AG09309 (cell line): Measurements from ENCODE around the gene CBLIF.
A peak's percentile ranks its signal among the peaks of the same experiment; 100 is the strongest.

ENCODE experiments used
- DNase-seq: peaks from one replicate; pipeline ENCODE4 v3.0.0-alpha.2; 2010; ENCODE audit warnings: low read depth
- H3K4me3 ChIP-seq: 2 replicates; pipeline ENCODE4 v1.5.1; 2011; ENCODE audit warnings: mild to moderate bottlenecking, low read depth, low read length, moderate library complexity; ENCODE audit not compliant: control insufficient read depth
- TF ChIP-seq, protein P1 (sequence below): IDR thresholded peaks from 2 replicates; pipeline ENCODE4 v1.5.1; 2011; ENCODE audit warnings: mild to moderate bottlenecking, low read depth, low read length, inconsistent platforms; ENCODE audit not compliant: insufficient read depth, control insufficient read depth; ENCODE audit errors: missing control alignments

Gene CBLIF

DNA sequence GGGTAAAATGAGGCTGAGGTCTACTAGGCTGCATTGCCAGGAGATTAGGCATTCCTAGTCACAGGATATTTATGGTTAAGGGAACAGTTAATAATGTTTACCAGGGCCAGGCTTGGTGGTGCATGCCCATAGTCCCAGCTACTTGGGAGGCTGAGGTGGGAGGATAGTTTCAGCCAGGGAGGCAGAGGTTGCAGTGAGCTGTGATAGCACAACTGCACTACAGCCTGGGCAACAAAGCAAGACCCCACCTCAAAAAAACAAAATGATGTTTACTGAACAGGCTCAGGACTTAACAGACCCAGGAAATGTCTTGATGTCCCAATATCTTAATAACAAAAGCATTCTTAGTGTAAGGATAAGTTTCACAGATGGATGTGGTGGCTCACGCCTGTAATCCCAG is 31.9 kb downstream of the CBLIF start:
- no peak overlapping the region for H3K4me3 ChIP-seq
- TF ChIP-seq, protein P1, sequence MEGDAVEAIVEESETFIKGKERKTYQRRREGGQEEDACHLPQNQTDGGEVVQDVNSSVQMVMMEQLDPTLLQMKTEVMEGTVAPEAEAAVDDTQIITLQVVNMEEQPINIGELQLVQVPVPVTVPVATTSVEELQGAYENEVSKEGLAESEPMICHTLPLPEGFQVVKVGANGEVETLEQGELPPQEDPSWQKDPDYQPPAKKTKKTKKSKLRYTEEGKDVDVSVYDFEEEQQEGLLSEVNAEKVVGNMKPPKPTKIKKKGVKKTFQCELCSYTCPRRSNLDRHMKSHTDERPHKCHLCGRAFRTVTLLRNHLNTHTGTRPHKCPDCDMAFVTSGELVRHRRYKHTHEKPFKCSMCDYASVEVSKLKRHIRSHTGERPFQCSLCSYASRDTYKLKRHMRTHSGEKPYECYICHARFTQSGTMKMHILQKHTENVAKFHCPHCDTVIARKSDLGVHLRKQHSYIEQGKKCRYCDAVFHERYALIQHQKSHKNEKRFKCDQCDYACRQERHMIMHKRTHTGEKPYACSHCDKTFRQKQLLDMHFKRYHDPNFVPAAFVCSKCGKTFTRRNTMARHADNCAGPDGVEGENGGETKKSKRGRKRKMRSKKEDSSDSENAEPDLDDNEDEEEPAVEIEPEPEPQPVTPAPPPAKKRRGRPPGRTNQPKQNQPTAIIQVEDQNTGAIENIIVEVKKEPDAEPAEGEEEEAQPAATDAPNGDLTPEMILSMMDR, result no peak
- no peak for DNase-seq

DNA sequence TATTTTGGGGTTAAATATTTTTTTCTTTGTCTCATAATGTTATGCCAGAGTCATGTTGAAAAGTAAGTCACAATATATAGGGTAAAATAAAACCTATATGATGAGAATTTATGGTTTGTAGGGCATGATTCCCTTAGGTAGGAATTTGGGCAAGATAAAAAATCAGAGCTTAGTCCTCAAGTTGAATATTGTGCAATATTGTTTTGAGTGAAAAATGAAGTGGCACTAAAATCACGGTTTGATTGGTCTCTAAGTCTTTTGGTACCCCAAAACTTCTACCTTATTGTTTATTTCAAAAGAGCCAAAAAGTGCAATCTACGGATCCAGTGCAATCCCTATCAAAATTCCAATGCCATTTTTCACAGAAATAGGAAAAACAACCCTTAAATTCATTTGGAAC is 33.1 kb downstream of the CBLIF start:
- TF ChIP-seq, protein P1, result no peak
- no peak overlapping the region for H3K4me3 ChIP-seq
- no peak for DNase-seq

DNA sequence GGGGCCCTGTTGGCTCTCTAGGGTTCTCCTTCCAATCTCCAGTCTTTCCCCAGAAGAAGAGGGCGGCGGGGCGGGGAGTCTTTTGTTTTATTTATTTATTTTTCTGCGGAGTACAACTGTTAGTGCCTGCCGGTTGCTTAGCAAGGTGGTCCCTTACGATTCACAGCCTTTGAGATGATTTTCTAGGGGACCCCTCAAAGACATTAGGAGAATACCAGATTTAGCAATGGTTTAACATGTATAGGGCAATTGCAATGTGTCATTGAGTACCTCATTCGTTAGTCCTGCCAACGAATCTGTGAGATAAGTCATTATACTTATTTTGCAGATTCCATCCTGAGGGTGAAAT is 34.4 kb downstream of the CBLIF start:
- TF ChIP-seq, protein P1, result no peak
- H3K4me3 ChIP-seq, result peak overlapping the region; percentile 70
- no peak for DNase-seq

DNA sequence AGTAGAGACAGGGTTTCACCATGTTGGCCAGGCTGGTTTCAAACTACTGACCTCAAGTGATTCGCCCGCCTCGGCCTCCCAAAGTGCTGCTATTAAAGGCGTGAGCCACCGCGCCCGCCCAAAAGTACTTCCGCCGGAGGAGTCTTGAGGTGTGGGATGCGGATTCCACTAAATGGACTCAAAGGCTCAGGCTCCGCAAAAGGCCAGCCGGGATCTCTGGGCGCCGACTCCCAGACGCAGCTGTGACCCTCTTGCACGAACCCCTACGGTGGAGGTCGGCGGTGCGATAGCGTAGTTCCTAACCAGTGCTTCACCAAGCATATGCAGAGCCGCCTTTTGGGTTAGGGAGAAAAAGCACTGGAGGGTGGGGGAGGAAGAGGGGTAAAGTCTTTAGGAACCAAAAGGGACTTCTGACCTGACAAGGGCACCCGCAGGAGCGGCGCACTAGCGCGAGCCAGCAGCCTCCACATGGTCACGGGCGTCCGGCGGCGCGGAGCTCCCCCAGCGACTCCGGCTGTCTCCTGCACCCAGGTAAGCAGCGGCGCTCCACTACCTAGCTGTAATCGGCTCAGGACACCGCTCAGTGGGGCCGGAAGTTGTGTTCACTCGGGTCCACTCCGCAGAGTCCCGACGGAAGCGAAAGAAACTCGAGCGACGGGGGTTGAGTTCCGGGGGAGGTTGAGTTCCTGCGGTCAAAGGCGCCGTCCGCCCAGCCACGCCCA is 34.9 kb downstream of the CBLIF start, which contains the start of gene MRPL16:
Gene MRPL16 (minus strand): TSS at position 590 of the 722 bp plus-strand sequence. CDS start 120 bp downstream, at position 470.
- TF ChIP-seq, protein P1, result no peak
- peak; percentile 61 for DNase-seq
- peak within 1 kb of the TSS; percentile 70 for H3K4me3 ChIP-seq

DNA sequence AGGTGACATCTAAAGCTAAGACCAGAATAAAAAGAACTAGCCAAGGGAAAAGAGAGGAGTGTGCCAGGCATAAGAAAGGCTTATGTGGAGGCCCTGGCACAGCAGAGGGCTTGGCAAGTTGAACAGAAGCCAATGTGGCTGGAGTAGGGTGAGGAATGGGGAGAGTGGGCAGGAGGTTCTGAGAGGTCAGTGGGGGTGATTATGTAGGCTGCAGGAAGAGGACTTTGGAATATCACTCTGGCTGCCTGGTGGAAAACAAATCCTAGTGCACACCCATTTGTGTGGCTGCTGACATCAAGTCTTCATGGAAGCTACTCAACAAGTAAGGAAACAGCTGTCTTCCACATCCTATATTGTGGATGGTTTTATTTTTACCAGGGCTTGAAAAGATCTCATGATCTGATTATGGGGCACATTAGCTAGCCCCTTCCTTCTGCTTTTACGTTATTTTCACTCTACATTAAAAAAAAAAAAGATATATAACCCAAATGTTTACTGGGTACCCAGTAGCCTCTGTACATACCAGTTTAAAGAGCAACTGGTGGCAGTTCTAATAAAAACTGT is 38.2 kb downstream of the CBLIF start:
- no peak for DNase-seq
- TF ChIP-seq, protein P1, result no peak
- no peak overlapping the region for H3K4me3 ChIP-seq

DNA sequence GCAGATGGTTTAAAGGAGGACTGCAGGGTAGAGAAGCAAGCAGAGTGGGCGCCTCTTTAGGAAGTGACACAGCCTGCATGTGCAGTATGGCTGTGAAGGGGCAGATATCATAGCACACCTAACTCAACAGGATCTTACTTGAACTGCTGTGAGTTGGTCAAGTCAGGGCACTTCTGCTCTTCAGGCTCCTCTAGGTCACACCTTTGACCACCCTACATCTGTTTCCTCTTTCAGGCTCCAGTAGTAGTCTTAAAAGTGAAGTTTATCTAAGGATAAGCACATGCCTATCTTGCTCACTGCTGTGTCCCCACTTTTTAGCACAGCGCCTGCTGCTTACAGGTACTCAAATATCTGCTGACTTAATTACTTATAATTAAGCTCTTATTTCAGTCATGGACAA is 41.2 kb downstream of the CBLIF start:
- no peak for DNase-seq
- no peak overlapping the region for H3K4me3 ChIP-seq
- TF ChIP-seq, protein P1, result no peak
